ENCODE data around the gene TBC1D8.

DNA sequence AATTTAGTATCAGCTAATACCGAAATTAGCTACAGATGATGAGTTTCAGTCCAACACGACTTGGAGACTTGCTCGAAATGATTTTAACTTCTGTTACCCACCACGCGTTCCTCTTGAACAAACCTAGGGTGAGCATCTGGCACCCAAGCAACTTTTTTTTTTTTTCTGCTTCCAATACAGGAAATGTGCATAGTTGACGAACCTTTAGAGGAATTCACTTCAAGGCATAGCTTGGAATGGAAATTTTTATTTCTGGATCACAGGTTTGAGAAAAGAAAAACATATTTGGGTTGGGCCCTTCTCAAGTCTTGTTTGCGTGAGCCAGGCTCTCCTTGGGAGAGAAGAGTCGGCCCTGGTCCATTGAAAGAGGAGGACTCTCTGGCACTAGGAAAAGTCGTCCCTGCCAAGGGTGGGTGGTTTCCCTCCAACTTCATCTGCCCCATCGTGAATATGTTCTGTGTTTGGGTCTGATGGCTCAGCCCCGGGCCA, 186.5 kb downstream of the TBC1D8 start:
- TF ChIP-seq CTCF (conservative IDR thresholded peaks at IDR 0.05; ENCODE audit: low read depth in 2 of 2) (no peak), EZH2 (IDR thresholded peaks at IDR 0.05; ENCODE audit: low read depth, unreplicated experiment) (no peak), ZNF114 (CRISPR knock-in tag; IDR thresholded peaks at IDR 0.05) (no peak), REST (IDR thresholded peaks at IDR 0.05; ENCODE audit: unreplicated experiment) (no peak), EZH2phosphoT487 (IDR thresholded peaks at IDR 0.05; ENCODE audit: unreplicated experiment) (no peak), CREB1 (CRISPR knock-in tag; IDR thresholded peaks at IDR 0.05; ENCODE audit: low read depth) (no peak), ZNF331 (CRISPR knock-in tag; IDR thresholded peaks at IDR 0.05; ENCODE audit: low read depth) (no peak), POLR2AphosphoS5 (IDR thresholded peaks at IDR 0.05; ENCODE audit: low read depth) (no peak), JUNB (IDR thresholded peaks at IDR 0.05; ENCODE audit: unreplicated experiment) (no peak), ZNF462 (CRISPR knock-in tag; IDR thresholded peaks at IDR 0.05) (no peak), STAT1 (IDR thresholded peaks at IDR 0.05; ENCODE audit: unreplicated experiment) (no peak), NANOG (IDR thresholded peaks at IDR 0.05; ENCODE audit: borderline replicate concordance) (no peak)
- TF ChIP-seq, protein P1, sequence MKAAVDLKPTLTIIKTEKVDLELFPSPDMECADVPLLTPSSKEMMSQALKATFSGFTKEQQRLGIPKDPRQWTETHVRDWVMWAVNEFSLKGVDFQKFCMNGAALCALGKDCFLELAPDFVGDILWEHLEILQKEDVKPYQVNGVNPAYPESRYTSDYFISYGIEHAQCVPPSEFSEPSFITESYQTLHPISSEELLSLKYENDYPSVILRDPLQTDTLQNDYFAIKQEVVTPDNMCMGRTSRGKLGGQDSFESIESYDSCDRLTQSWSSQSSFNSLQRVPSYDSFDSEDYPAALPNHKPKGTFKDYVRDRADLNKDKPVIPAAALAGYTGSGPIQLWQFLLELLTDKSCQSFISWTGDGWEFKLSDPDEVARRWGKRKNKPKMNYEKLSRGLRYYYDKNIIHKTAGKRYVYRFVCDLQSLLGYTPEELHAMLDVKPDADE (IDR thresholded peaks at IDR 0.05) = no peak

All from GM23338 (cell line).